LHCN-M2 (cell line): ENCODE results near the gene PRMT7. TPM values are rescaled to one million over a fixed set of nuclear protein-coding genes. Genes with fewer than 3 reads are reported as not detected.

Source experiments
- DNase-seq: peaks from one replicate; pipeline ENCODE4 v3.0.0-alpha.2; 2012; ENCODE audit warnings: low read depth
- polyA plus RNA-seq: library from polyadenylated mRNA; unstranded; fragments of >200 nt; gene quantifications from one replicate; pipeline ENCODE4 v1.2.1, GENCODE V29; 2012; ENCODE audit warnings: missing spikeins
- total RNA-seq: library from RNA; depleted of rRNA; stranded (reverse); fragments of >200 nt; gene quantifications from 2 replicates; pipeline ENCODE4 v1.2.3, GENCODE V29; 2014; rRNA removed

The PRMT7 gene
- 64.6 and 65.0 TPM in 2 replicates for total RNA-seq
- 34.8 TPM for polyA plus RNA-seq

GRCh38 chr16:68310774-68311511 is at the start of gene PRMT7, which contains the start of gene SLC7A6OS:
Gene PRMT7 (plus strand): TSS chr16:68311019. CDS start chr16:68315980, 4,961 bp downstream.
Gene SLC7A6OS (minus strand): TSS chr16:68310946. CDS start chr16:68310926, 20 bp downstream.
- DNase-seq = peak; percentile 88

- no peak for DNase-seq
Observed at GRCh38 chr16:68263559-68264127, 47.2 kb upstream of the PRMT7 start.

- DNase-seq = peak; percentile 76
Observed at GRCh38 chr16:68264128-68265077, 46.4 kb upstream of the PRMT7 start, which contains the start of gene SLC7A6. Gene SLC7A6 (plus strand): TSS chr16:68264526. CDS start chr16:68274727, 10,201 bp downstream.

- peak; percentile 86 for DNase-seq
Observed at GRCh38 chr16:68265078-68265920, 45.5 kb upstream of the PRMT7 start.

- no peak for DNase-seq
Observed at GRCh38 chr16:68267612-68268405, 43.0 kb upstream of the PRMT7 start.

- DNase-seq = no peak
Observed at GRCh38 chr16:68269793-68270192, 41.0 kb upstream of the PRMT7 start.

GRCh38 chr16:68270353-68270752 is 40.5 kb upstream of the PRMT7 start:
- DNase-seq = no peak

- DNase-seq = no peak
Observed at GRCh38 chr16:68272507-68273209, 38.2 kb upstream of the PRMT7 start.

GRCh38 chr16:68273459-68273858 is 37.4 kb upstream of the PRMT7 start:
- DNase-seq = no peak

- DNase-seq = no peak
Observed at GRCh38 chr16:68273896-68274295, 36.9 kb upstream of the PRMT7 start.

- DNase-seq = no peak
Observed at GRCh38 chr16:68274441-68274840, 36.4 kb upstream of the PRMT7 start.

- peak; percentile 80 for DNase-seq
Observed at GRCh38 chr16:68275611-68276191, 35.1 kb upstream of the PRMT7 start.

GRCh38 chr16:68276223-68276622 is 34.6 kb upstream of the PRMT7 start:
- no peak for DNase-seq

GRCh38 chr16:68279726-68280558 is 30.9 kb upstream of the PRMT7 start:
- no peak for DNase-seq

GRCh38 chr16:68281368-68282063 is 29.3 kb upstream of the PRMT7 start:
- DNase-seq = no peak

- DNase-seq = no peak
Observed at GRCh38 chr16:68282064-68282452, 28.8 kb upstream of the PRMT7 start.

GRCh38 chr16:68283346-68283745 is 27.5 kb upstream of the PRMT7 start:
- DNase-seq = no peak
